Right ventricle myocardium inferior (tissue), 1 donor: ENCODE data around the gene TTLL11. TPM values are rescaled to one million over a fixed set of nuclear protein-coding genes. Genes with fewer than 3 reads are reported as not detected.

Source experiments
- ATAC-seq: fragments of 200-7000 bp; cut with Tn5 transposase; one replicate; pipeline ENCODE4 v1.9.1; 2020; ENCODE audit warnings: mild to moderate bottlenecking, moderate library complexity
- DNase-seq: peaks from one replicate; pipeline ENCODE4 v3.0.0; 2021; ENCODE audit errors: missing footprints
- intact Hi-C: fragments of 100-400 bp; cut with DNase I; formaldehyde crosslinking; loops from one replicate; pipeline ENCODE4 v1.11.0; 2022
- long read RNA-seq: library from polyadenylated mRNA; unstranded; transcript quantifications from one replicate; pipeline ENCODE4 v2.0.0, GENCODE V29; 2021
- total RNA-seq: library from RNA; stranded (reverse); fragmentation: NEBNext Ultra II Directional; extraction: Animal tissue kit (Norgen Biotek cat#: 25700); gene quantifications from one replicate; pipeline ENCODE4 v1.2.1, GENCODE V29; 2021
- donor health status: DM: no; HTN: yes; CAD: no; lungs with severe emphysema.

The TTLL11 gene, protein sequence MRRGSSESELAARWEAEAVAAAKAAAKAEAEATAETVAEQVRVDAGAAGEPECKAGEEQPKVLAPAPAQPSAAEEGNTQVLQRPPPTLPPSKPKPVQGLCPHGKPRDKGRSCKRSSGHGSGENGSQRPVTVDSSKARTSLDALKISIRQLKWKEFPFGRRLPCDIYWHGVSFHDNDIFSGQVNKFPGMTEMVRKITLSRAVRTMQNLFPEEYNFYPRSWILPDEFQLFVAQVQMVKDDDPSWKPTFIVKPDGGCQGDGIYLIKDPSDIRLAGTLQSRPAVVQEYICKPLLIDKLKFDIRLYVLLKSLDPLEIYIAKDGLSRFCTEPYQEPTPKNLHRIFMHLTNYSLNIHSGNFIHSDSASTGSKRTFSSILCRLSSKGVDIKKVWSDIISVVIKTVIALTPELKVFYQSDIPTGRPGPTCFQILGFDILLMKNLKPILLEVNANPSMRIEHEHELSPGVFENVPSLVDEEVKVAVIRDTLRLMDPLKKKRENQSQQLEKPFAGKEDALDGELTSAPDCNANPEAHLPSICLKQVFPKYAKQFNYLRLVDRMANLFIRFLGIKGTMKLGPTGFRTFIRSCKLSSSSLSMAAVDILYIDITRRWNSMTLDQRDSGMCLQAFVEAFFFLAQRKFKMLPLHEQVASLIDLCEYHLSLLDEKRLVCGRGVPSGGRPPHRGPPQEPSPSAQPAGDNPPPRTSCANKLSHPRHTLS
- 5.0 TPM for total RNA-seq
- long read RNA-seq, result 0 reads

GRCh38 chr9:122092611-122093506, at the start of gene TTLL11:
TTLL11 (minus strand) TSS chr9:122093308; CDS start chr9:122093148, 160 bp downstream.
- intact Hi-C loops, result loop anchor here (10.0 kb wide), 1 partner anchor 1508 kb away; the partner anchor contains the start of gene CDK5RAP2
- ATAC-seq, result peak; percentile 98

GRCh38 chr9:122141671-122142070, 48.6 kb upstream of the TTLL11 start:
- DNase-seq (no peak), ATAC-seq (no peak)
- intact Hi-C loops, result no loop called here

More at GRCh38 chr9:122092611-122093506, at the start of gene TTLL11:
- peak; percentile 99 for DNase-seq

DNA sequence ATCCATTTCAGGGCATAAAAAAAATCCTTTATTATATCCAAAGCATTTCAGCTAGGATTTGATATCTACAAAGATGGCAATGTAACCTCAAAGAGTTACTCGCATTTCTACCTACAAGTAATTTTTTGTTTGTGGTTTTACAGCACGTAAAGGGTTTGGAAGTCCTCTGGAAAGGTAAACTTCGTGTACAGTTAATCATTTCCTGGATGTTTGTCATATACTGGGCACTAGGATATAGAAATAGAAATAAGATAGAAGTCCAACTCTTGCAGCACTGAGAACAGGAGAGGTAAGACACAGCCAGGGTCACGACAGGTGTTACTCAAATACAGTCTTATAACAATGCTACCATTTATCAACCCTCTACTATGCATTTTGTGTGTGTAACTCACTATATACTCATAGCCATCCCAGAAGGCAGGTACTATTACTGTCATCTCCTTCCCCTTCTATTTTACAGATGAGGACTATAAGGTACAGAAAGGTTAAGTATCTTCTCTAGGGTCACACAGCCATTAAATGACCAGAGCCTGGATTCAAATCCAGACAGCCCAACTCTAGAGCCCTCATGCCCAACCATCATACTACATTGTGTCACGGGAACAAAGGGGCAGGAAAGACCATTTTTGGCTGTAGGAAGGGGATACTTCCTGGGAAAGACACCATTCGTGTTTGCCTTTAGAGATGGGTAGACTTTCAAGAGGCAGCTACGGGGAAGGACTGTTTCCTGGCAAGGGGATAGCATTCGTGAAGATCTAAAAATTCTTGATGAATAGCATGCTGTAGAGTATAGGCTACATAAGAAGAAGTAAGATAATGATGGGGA, 47.5 kb upstream of the TTLL11 start:
- ATAC-seq (no peak), DNase-seq (no peak)
- intact Hi-C loops, result no loop called here

GRCh38 chr9:122138560-122139268, 45.6 kb upstream of the TTLL11 start:
- DNase-seq (no peak), ATAC-seq (no peak)
- intact Hi-C loops, result no loop called here

DNA sequence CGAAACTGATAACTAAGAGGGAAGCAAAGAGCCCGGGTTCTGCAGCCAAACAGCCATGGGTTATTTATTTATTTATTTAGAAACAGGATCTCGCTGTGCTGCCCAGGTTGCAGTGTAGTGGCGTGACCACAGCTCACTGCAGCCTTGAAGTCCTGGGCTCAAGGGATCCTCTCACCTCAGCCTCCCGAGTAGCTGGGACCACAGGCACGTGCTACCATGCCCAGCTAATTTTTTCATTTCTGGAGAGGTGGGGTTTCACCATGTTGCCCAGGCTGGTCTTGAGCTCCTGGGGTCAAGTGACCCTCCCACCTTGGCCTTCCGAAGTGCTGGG, 42.4 kb upstream of the TTLL11 start:
- no peak for ATAC-seq
- intact Hi-C loops, result no loop called here
- no peak for DNase-seq

DNA sequence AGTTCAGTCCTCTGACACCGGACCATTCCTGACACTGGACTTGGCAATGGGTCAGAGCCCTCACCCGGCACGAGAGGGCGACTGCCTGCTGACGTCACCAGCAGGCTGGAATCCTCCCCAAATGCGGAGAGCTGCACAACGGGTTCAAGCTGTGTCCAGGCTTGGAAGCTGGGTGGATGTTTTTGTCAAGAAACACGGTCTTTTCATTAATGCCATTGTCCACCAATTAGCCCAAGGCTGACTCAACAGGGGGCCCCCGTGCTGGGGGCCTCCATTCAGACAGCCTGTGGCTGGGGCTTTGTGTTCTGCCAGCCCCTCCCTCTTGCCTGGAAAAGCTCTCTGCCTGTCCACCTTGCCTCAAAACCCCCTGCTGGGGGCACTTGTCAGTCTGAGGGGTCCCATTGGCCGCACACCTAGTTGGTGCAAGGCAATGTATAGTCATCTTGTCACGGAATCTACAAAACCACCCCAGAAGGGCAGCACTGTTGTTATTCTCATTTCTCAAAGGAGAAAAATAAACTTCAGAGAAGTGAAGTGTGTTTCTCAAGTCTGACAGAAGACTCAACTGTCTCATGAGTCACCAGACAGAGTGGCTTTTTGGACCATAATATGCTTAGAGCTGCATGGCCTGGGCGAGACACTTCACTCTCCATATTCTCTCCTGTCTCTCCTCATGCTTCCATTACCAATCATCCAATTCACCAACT, 41.9 kb upstream of the TTLL11 start:
- intact Hi-C loops, result no loop called here
- no peak for ATAC-seq
- peak; percentile 45 for DNase-seq

GRCh38 chr9:122133984-122134535, 41.0 kb upstream of the TTLL11 start:
- ATAC-seq, result no peak
- intact Hi-C loops, result no loop called here

GRCh38 chr9:122133263-122133983, 40.3 kb upstream of the TTLL11 start:
- ATAC-seq, result no peak
- intact Hi-C loops, result no loop called here
- peak; percentile 74 for DNase-seq

More at GRCh38 chr9:122133984-122134535, 41.0 kb upstream of the TTLL11 start:
- DNase-seq, result no peak

DNA sequence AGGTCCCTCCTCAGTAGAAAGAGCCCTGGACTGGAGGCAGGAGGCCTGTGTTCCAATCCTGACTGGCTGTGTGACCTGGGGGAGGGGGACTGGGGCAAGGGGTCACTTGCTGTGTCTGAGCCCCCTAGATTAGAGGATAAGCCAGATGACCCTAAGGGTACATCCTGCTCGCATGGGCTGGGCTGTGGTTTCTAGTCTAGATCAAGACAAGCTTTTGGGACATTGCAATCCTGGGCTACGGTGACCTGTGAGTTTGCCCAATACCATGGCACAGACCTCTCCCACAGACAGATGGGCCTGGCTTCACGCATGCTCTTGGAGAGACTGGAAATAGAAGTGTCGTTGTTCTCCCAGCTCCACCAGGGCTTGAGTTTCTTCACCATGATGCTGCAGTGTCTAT, 39.4 kb upstream of the TTLL11 start:
- ATAC-seq (no peak), DNase-seq (no peak)
- intact Hi-C loops, result no loop called here

DNA sequence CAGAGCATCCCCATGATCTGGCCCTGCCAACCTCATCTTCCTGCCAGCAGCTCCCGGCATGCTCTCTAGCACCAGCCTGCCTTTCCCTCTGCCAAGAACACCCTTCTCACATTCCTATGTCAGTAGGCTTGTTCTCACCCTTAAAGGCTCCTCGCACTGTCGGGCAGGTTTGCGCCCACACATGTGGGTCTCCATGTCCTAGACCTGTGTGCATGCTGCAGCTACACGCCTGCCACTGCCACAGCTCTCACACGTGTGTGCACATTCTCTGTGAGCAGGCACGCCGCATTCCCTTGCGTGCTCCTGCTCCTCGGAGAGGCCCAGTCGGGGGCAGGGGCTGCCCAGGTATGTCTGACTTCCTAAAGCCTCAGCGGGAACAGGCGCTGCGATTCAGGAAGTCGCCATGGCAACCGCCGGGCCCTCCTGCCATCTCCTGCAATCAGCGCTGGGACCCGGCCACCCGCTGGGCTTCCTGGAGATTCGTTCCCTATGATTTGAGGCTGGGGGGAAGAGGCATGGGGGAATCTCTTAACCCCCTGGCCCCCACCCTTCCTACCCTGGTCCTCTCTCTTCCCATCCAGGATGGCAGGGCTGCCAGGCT, 38.4 kb upstream of the TTLL11 start:
- intact Hi-C loops, result no loop called here
- ATAC-seq (peak; percentile 75), DNase-seq (peak; percentile 57)

DNA sequence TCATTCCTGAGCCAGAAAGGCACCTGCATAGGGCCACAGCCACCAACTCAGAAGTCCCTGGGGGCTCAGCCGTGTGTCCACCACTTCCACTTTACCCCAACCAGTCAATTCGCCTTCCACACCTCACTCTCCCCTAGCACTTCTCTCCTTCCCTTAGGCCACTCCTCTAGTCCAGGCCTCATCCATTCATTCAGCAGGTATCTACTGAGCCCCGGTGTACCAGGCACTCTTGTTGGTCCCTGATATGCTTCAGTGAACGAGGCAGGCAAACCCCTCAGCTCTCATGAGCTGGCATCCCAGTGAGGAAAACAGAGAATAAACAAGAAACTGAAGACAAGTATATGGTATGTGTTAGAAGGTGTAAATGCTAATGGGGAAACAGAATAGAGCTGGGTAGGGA, 37.7 kb upstream of the TTLL11 start:
- DNase-seq (peak; percentile 11), ATAC-seq (no peak)
- intact Hi-C loops, result no loop called here

DNA sequence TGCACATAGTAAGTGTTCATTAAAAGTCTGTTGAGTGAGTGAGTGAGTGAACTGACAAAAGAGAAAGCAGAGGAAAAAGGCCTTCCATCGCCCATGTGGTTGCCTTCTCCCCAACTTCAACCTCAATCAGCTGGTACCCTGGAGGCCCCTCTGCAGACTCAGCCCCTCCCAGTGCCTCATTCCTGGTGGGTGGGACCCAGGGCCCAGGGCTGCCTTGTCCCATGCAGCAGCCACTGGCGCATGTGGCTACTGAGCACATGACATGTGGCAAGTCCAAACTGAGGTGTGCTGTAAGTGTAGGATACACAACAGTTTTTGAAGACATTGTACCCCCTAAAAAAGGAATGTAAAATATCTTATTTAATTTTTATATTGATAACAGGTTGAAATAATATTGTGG, 36.9 kb upstream of the TTLL11 start:
- DNase-seq (no peak), ATAC-seq (no peak)
- intact Hi-C loops, result loop anchor here (5.0 to 10.0 kb wide), 2 partner anchors 97 to 325 kb away; partner anchors contain the start of gene LHX6

GRCh38 chr9:122128969-122129343, 35.8 kb upstream of the TTLL11 start:
- no peak for ATAC-seq
- DNase-seq, result no peak
- intact Hi-C loops, result loop anchor here (5.0 to 10.0 kb wide), 2 partner anchors 98 to 326 kb away; partner anchors contain the start of gene LHX6

- ATAC-seq (no peak), DNase-seq (peak; percentile 72)
- intact Hi-C loops, result loop anchor here (5.0 to 10.0 kb wide), 2 partner anchors 99 to 327 kb away; partner anchors contain the start of gene LHX6
Measured at GRCh38 chr9:122128007-122128968, 35.2 kb upstream of the TTLL11 start.
